NCI-H2227 (cell line): ENCODE results near the gene NPY.
"Not testable (repeated sequence)": the region's sequence is repeated elsewhere in the genome, so short reads cannot be mapped to it uniquely, and the experiment has no call there.

Experiments
- DNase-seq: peaks from one replicate; lab custom pipeline; 2025; ENCODE audit not compliant: unreplicated experiment; lab: John Stamatoyannopoulos, UW

NPY gene

GRCh38 chr7:24283897-24284698 lies at the start of gene NPY:
NPY (plus strand) TSS chr7:24284190; CDS start chr7:24285241, 1,051 bp downstream.
- DNase-seq, result no peak

GRCh38 chr7:24239260-24239659 lies 44.7 kb upstream of the NPY start:
- DNase-seq, result no peak

GRCh38 chr7:24241206-24241605 lies 42.8 kb upstream of the NPY start:
- DNase-seq, result no peak

- no peak for DNase-seq
Observed at GRCh38 chr7:24244554-24244953, 39.4 kb upstream of the NPY start.

- DNase-seq, result no peak
Observed at GRCh38 chr7:24245362-24245761, 38.6 kb upstream of the NPY start.

- DNase-seq, result no peak
Observed at GRCh38 chr7:24249266-24249665, 34.7 kb upstream of the NPY start.

GRCh38 chr7:24251568-24251967 lies 32.4 kb upstream of the NPY start:
- DNase-seq, result no peak

GRCh38 chr7:24255139-24255538 lies 28.9 kb upstream of the NPY start:
- no peak for DNase-seq

GRCh38 chr7:24258324-24258723 lies 25.7 kb upstream of the NPY start:
- DNase-seq, result not testable (repeated sequence)

GRCh38 chr7:24271938-24272337 lies 12.1 kb upstream of the NPY start:
- DNase-seq, result no peak

GRCh38 chr7:24279512-24279911 lies 4.5 kb upstream of the NPY start:
- DNase-seq, result no peak

- no peak for DNase-seq
Observed at GRCh38 chr7:24283554-24283896, 465 bp upstream of the NPY start.

GRCh38 chr7:24284699-24285506 lies 913 bp downstream of the NPY start:
- no peak for DNase-seq

- no peak for DNase-seq
Observed at GRCh38 chr7:24290004-24290641, 6.1 kb downstream of the NPY start.

- no peak for DNase-seq
Observed at GRCh38 chr7:24291271-24291670, 7.3 kb downstream of the NPY start.

GRCh38 chr7:24297362-24297761 lies 13.4 kb downstream of the NPY start:
- DNase-seq, result no peak

GRCh38 chr7:24298696-24299095 lies 14.7 kb downstream of the NPY start:
- DNase-seq, result no peak

- DNase-seq, result no peak
Observed at GRCh38 chr7:24299192-24299591, 15.2 kb downstream of the NPY start.

- DNase-seq, result no peak
Observed at GRCh38 chr7:24301703-24302102, 17.7 kb downstream of the NPY start.

- DNase-seq, result no peak
Observed at GRCh38 chr7:24304494-24305095, 20.6 kb downstream of the NPY start.

GRCh38 chr7:24307326-24307725 lies 23.3 kb downstream of the NPY start:
- no peak for DNase-seq
